H1 (cell line): ENCODE data around the gene PIK3R5. TPM values are rescaled to one million over a fixed set of nuclear protein-coding genes. Genes with fewer than 3 reads are reported as not detected.
A peak's percentile ranks its signal among the peaks of the same experiment; 100 is the strongest.

Experiments used
- CTCF ChIA-PET: fragments of 300-600 bp; sonication (Branson Sonifier 250); formaldehyde crosslinking; loops from one replicate; lab custom pipeline; 2021; ENCODE audit not compliant: partially characterized antibody; lab: Charles Lee
- POLR2A ChIA-PET: fragments of 300-600 bp; sonication (Branson Sonifier 250); formaldehyde crosslinking; loops from one replicate; lab custom pipeline; 2021; ENCODE audit warnings: inconsistent platforms; ENCODE audit not compliant: partially characterized antibody; lab: Charles Lee
- DNase-seq, 2 experiments: peaks; one replicate each; pipeline versions ENCODE4 v3.0.0 to v3.0.0-alpha.2; 2010 to 2022; ENCODE audit warnings: low spot score in 2 of 2, low read depth in 1 of 2, mixed read lengths in 1 of 2
- FAIRE-seq: peaks from 2 replicates; lab custom pipeline; 2011; peaks lifted over from hg19 to GRCh38; lab: Jason Lieb, UNC
- H2AFZ ChIP-seq: 2 replicates; pipeline ENCODE4 v1.8.1; 2012; ENCODE audit warnings: low read length, inconsistent platforms
- H2AK5ac ChIP-seq: 2 replicates; pipeline ENCODE4 v1.6.1; 2013; ENCODE audit warnings: low read depth, low read length
- H2BK120ac ChIP-seq: replicated peaks from 2 replicates; pipeline ENCODE3; 2013; ENCODE audit warnings: low read depth, low read length, inconsistent platforms
- H2BK12ac ChIP-seq: 2 replicates; pipeline ENCODE4 v1.6.1; 2013; ENCODE audit warnings: low read depth, low read length
- H2BK15ac ChIP-seq: 2 replicates; pipeline ENCODE4 v1.6.1; 2013; ENCODE audit warnings: low read length
- H2BK20ac ChIP-seq: 2 replicates; pipeline ENCODE4 v1.6.1; 2013; ENCODE audit warnings: low read length
- H2BK5ac ChIP-seq: 2 replicates; pipeline ENCODE4 v1.6.1; 2013; ENCODE audit warnings: low read depth, low read length
- H3K14ac ChIP-seq: 2 replicates; pipeline ENCODE4 v1.6.1; 2013; ENCODE audit warnings: inconsistent platforms; ENCODE audit not compliant: insufficient read length
- H3K18ac ChIP-seq: 2 replicates; pipeline ENCODE4 v1.6.1; 2013; ENCODE audit warnings: low read length; ENCODE audit errors: extremely low read depth
- H3K23ac ChIP-seq: 2 replicates; pipeline ENCODE4 v1.6.1; 2013; ENCODE audit warnings: inconsistent platforms; ENCODE audit not compliant: insufficient read length
- H3K23me2 ChIP-seq: 2 replicates; pipeline ENCODE4 v1.6.1; 2013; ENCODE audit warnings: low read depth, low read length
- H3K27ac ChIP-seq: 2 replicates; pipeline ENCODE4 v1.6.1; 2011; ENCODE audit warnings: low read depth, low read length, inconsistent platforms
- H3K27me3 ChIP-seq, 4 experiments: replicated peaks in 1 of 4; 1 replicate in 1 of 4; 2 replicates in 3 of 4; pipeline versions ENCODE4 v1.6.1 to v1.8.1; 2011 to 2013; ENCODE audit warnings: low read length in 3 of 4, mild to moderate bottlenecking in 3 of 4, inconsistent platforms in 2 of 4, mixed read lengths in 2 of 4, moderate library complexity in 1 of 4; ENCODE audit not compliant: control insufficient read depth in 3 of 4, insufficient read depth in 3 of 4; ENCODE audit errors: extremely low read depth in 1 of 4
- H3K36me3 ChIP-seq, 4 experiments: 2 replicates each; pipeline versions ENCODE4 v1.6.1 to v1.8.1; 2011 to 2013; ENCODE audit warnings: mild to moderate bottlenecking in 4 of 4, low read length in 3 of 4, moderate library complexity in 2 of 4, control low read depth in 1 of 4, inconsistent platforms in 1 of 4; ENCODE audit not compliant: insufficient read depth in 4 of 4, control insufficient read depth in 2 of 4
- H3K4ac ChIP-seq: replicated peaks from 2 replicates; pipeline ENCODE3; 2013; ENCODE audit warnings: low read length, low read depth, mixed read lengths, inconsistent platforms; ENCODE audit not compliant: insufficient read length
- H3K4me1 ChIP-seq, 4 experiments: replicated peaks in 1 of 4; 1 replicate in 1 of 4; 2 replicates in 3 of 4; pipeline versions ENCODE4 v1.6.1 to v1.8.1; 2011 to 2013; ENCODE audit warnings: low read length in 3 of 4, inconsistent platforms in 2 of 4, mixed read lengths in 1 of 4; ENCODE audit not compliant: insufficient read depth in 4 of 4, control insufficient read depth in 3 of 4
- H3K4me2 ChIP-seq, 2 experiments: 2 replicates each; pipeline versions ENCODE4 v1.6.1 to v1.8.1; 2011 to 2013; ENCODE audit warnings: low read depth in 2 of 2, low read length in 2 of 2, control low read depth in 1 of 2, inconsistent platforms in 1 of 2, mild to moderate bottlenecking in 1 of 2; ENCODE audit not compliant: insufficient read depth in 1 of 2
- H3K4me3 ChIP-seq, 4 experiments: fragments of 200-600, 300-600 bp in 1 of 4; sonication (generic), shearing (Covaris generic), sonication (Bioruptor Twin) in 1 of 4; 2 replicates each; pipeline versions ENCODE4 v1.5.1 to v1.8.1; 2011 to 2016; ENCODE audit warnings: low read length in 4 of 4, low read depth in 3 of 4, control low read depth in 2 of 4, inconsistent platforms in 2 of 4, mild to moderate bottlenecking in 2 of 4, mixed read lengths in 1 of 4, moderate library complexity in 1 of 4; ENCODE audit not compliant: insufficient read depth in 2 of 4; ENCODE audit errors: extremely low read depth in 1 of 4
- H3K56ac ChIP-seq: replicated peaks from 2 replicates; pipeline ENCODE3; 2013; ENCODE audit warnings: low read depth, mild to moderate bottlenecking, mixed read lengths, low read length, inconsistent platforms; ENCODE audit not compliant: insufficient read length
- H3K79me1 ChIP-seq: 2 replicates; pipeline ENCODE4 v1.6.1; 2013; ENCODE audit warnings: low read depth, low read length, control low read depth
- H3K79me2 ChIP-seq, 2 experiments: 2 replicates each; pipeline versions ENCODE4 v1.6.1 to v1.8.1; 2012 to 2013; ENCODE audit warnings: low read length in 2 of 2, mild to moderate bottlenecking in 2 of 2, inconsistent platforms in 1 of 2; ENCODE audit not compliant: insufficient read depth in 2 of 2, control insufficient read depth in 1 of 2
- H3K9ac ChIP-seq, 4 experiments: replicated peaks in 1 of 4; 1 replicate in 1 of 4; 2 replicates in 3 of 4; pipeline versions ENCODE4 v1.6.1 to v1.8.1; 2011 to 2013; ENCODE audit warnings: low read depth in 3 of 4, low read length in 3 of 4, control low read depth in 2 of 4, mild to moderate bottlenecking in 2 of 4, moderate library complexity in 2 of 4, inconsistent platforms in 1 of 4; ENCODE audit errors: extremely low read depth in 1 of 4
- H3K9me3 ChIP-seq, 2 experiments: 2 replicates each; pipeline versions ENCODE4 v1.6.1 to v1.8.1; 2012 to 2013; ENCODE audit warnings: mild to moderate bottlenecking in 2 of 2, moderate library complexity in 2 of 2, control low read depth in 1 of 2, inconsistent platforms in 1 of 2, low read depth in 1 of 2, low read length in 1 of 2, mixed read lengths in 1 of 2; ENCODE audit not compliant: insufficient read depth in 2 of 2
- H4K20me1 ChIP-seq, 2 experiments: replicated peaks in 1 of 2; 2 replicates each; pipeline versions ENCODE3 to v1.8.1; 2011 to 2013; ENCODE audit warnings: inconsistent platforms in 2 of 2, low read length in 2 of 2, mild to moderate bottlenecking in 1 of 2; ENCODE audit not compliant: insufficient read depth in 2 of 2, control insufficient read depth in 1 of 2
- H4K5ac ChIP-seq: 2 replicates; pipeline ENCODE4 v1.6.1; 2013; ENCODE audit warnings: low read length, low read depth, mixed read lengths, inconsistent platforms; ENCODE audit not compliant: insufficient read length
- H4K8ac ChIP-seq: 2 replicates; pipeline ENCODE4 v1.8.0; 2013; ENCODE audit warnings: mild to moderate bottlenecking, moderate library complexity, low read length, inconsistent platforms; ENCODE audit not compliant: insufficient read depth; ENCODE audit errors: extremely low read depth
- H4K91ac ChIP-seq: replicated peaks from 2 replicates; pipeline ENCODE3; 2013; ENCODE audit warnings: low read length, mixed read lengths, inconsistent platforms; ENCODE audit not compliant: insufficient read length
- BRCA1 ChIP-seq: IDR thresholded peaks from 2 replicates; pipeline ENCODE4 v1.6.1; 2012; ENCODE audit warnings: low read depth, low read length, improper control_type of control experiment
- CBX8 ChIP-seq: fragments of 300-800, 300-1000 bp; sonication (generic); IDR thresholded peaks from 2 replicates; pipeline ENCODE4 v1.7.1; 2016; ENCODE audit warnings: low read depth, low read length, borderline replicate concordance
- KDM5A ChIP-seq: fragments of 200-600 bp; IDR thresholded peaks from 2 replicates; pipeline ENCODE4 v1.7.1; 2012; ENCODE audit warnings: mild to moderate bottlenecking, low read length, inconsistent platforms, mixed read lengths
- SAP30 ChIP-seq: fragments of 300-600 bp; sonication (generic); IDR thresholded peaks from 2 replicates; pipeline ENCODE4 v1.7.1; 2012; ENCODE audit warnings: low read length, moderate library complexity, mild to moderate bottlenecking, inconsistent platforms; ENCODE audit not compliant: insufficient read depth, insufficient replicate concordance
- SRF ChIP-seq: IDR thresholded peaks from 2 replicates; pipeline ENCODE4 v1.6.1; 2011; ENCODE audit warnings: mild to moderate bottlenecking, low read depth, low read length, moderate library complexity
- TCF12 ChIP-seq: IDR thresholded peaks from 2 replicates; pipeline ENCODE4 v1.6.1; 2011; ENCODE audit warnings: low read depth, mild to moderate bottlenecking, low read length
- USF2 ChIP-seq: IDR thresholded peaks from 2 replicates; pipeline ENCODE4 v1.6.1; 2011; ENCODE audit warnings: low read length, improper control_type of control experiment
- YY1 ChIP-seq: IDR thresholded peaks from 2 replicates; pipeline ENCODE4 v1.6.1; 2011; ENCODE audit warnings: low read depth, mild to moderate bottlenecking, low read length
- WGBS, 2 experiments: shearing (Covaris generic) in 1 of 2; methylation state at CpG; one replicate each; pipeline versions ENCODE4 v1.1.6 to v1.1.7; 2013 to 2015; ENCODE audit warnings: low lambda C conversion rate in 2 of 2, mixed read lengths in 2 of 2, inconsistent platforms in 1 of 2, low coverage in 1 of 2, missing lambda C conversion rate in 1 of 2; ENCODE audit not compliant: insufficient replicate concordance in 2 of 2, insufficient coverage in 1 of 2, insufficient read length in 1 of 2; ENCODE audit errors: extremely low coverage in 1 of 2, missing lambda C conversion rate in 1 of 2; 5-methylcytosine and 5-hydroxymethylcytosine counted together
- polyA plus RNA-seq, 7 experiments: library from polyadenylated mRNA; depleted of rRNA in 3 of 7; stranded (reverse) in 5 of 7; unstranded in 2 of 7; fragments of >200 nt in 5 of 7; fragments of 200-250 nt in 2 of 7; gene quantifications; 1 replicate in 5 of 7; 2 replicates in 1 of 7; 4 replicates in 1 of 7; pipeline versions ENCODE4 v1.2.1 to v1.2.3, GENCODE V29; 2011 to 2013; ENCODE audit warnings: missing spikeins in 2 of 7, mixed read lengths in 2 of 7
- total RNA-seq: library from RNA; stranded (reverse); fragmentation: NEBNext Ultra II Directional; extraction: Animal tissue kit (Norgen Biotek cat#: 25700); gene quantifications from 2 replicates; pipeline ENCODE4 v1.2.1, GENCODE V29; 2021

PIK3R5 gene
- total and polyA plus RNA-seq, 2 of the 8 experiments (the other 6 are each of a cell fraction or from before 2014, with no cell fraction given) = 2.7 to 4.3 TPM

- no peak overlapping the region for H2BK20ac ChIP-seq
- FAIRE-seq (no peak), DNase-seq (no peak)
- CTCF ChIA-PET = interaction anchor here (1.4 to 2.5 kb wide), 4 partner anchors 11 to 24 kb away, joined by 4 to 11 read pairs (median 6); no protein-coding TSS in a partner anchor
- H3K79me2 ChIP-seq = no peaks in the 10 kb centered on the region
- WGBS, 2 experiments = 86% methylated on average over 13 of the region's 13 CpGs; no CpG with 5 or more reads in 1 of the 2 experiments
- no peak overlapping the region for H4K8ac ChIP-seq
- peaks cover 0 to 9% (median 7%) of the 10 kb centered on the region in 4 experiments; a peak in 6 of 7 replicates for H3K4me1 ChIP-seq
- no peak overlapping the region for H2BK5ac ChIP-seq
- no peak overlapping the region; the same call in 1 of the 2 replicates for H2BK12ac ChIP-seq
- H2AK5ac ChIP-seq = no peak overlapping the region
- H3K4me2 ChIP-seq = no peak overlapping the region
- H4K5ac ChIP-seq = no peak overlapping the region
- H3K27me3 ChIP-seq = peaks cover 0 to 2% (median 0%) of the 10 kb centered on the region in 4 experiments; a peak in 2 of 7 replicates
- TF ChIP-seq CBX8 (no peak), SAP30 (no peak), BRCA1 (no peak), KDM5A (no peak), USF2 (no peak), YY1 (no peak), SRF (no peak), TCF12 (no peak)
- no peak overlapping the region for H2AFZ ChIP-seq
- H3K4ac ChIP-seq = no peak overlapping the region
- no peak overlapping the region for H3K23ac ChIP-seq
- no peak overlapping the region for H2BK15ac ChIP-seq
- no peaks in the 10 kb centered on the region for H3K36me3 ChIP-seq
- no peak overlapping the region for H3K4me3 ChIP-seq
- H3K79me1 ChIP-seq = no peaks in the 10 kb centered on the region
- POLR2A ChIA-PET = interaction anchor here (0.6 to 1.1 kb wide), 2 partner anchors 35 to 235 kb away, joined by 3 to 4 read pairs; no protein-coding TSS in a partner anchor
- no peaks in the 10 kb centered on the region for H3K9me3 ChIP-seq
- no peaks in the 10 kb centered on the region for H3K23me2 ChIP-seq
- H4K20me1 ChIP-seq = no peaks in the 10 kb centered on the region
- H2BK120ac ChIP-seq = no peak overlapping the region
- H4K91ac ChIP-seq = peak overlapping the region; percentile 48
- no peak overlapping the region for H3K14ac ChIP-seq
- H3K27ac ChIP-seq = no peak overlapping the region
- H3K9ac ChIP-seq = no peak overlapping the region
- H3K18ac ChIP-seq = peak overlapping the region; percentile 5; the same call in 1 of the 2 replicates
- H3K56ac ChIP-seq = no peak overlapping the region
Measured at GRCh38 chr17:8871081-8871581, 94.4 kb downstream of the PIK3R5 start.
